Globus pallidus (tissue), 1 donor: Measurements from ENCODE around the gene SMIM9.

Experiments used
- DNase-seq: peaks from one replicate; pipeline ENCODE4 v3.0.0-alpha.2; 2015; ENCODE audit warnings: low spot score

The SMIM9 gene

DNA sequence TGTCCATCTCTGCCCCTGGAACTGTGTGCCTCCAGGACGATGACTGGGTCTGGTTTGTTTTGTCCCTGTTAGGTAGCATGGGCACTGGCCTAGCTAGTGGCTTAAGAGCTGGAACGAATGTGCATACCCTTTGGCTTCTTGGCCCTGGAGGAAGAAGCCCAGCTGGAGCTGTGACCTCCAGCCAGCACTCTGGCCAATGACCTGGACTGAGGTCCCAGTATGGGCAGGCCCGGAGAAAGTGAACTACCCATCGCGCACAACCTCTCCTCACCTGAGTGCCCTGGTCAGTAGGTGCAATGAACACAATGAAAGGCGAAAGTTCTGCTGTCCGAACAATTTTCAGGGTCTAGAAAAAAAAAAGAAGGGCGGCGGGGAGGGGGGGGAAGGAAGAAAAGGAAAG, 53.5 kb downstream of the SMIM9 start:
- no peak for DNase-seq

GRCh38 chrX:154779261-154779660, 55.2 kb downstream of the SMIM9 start:
- DNase-seq = no peak

DNA sequence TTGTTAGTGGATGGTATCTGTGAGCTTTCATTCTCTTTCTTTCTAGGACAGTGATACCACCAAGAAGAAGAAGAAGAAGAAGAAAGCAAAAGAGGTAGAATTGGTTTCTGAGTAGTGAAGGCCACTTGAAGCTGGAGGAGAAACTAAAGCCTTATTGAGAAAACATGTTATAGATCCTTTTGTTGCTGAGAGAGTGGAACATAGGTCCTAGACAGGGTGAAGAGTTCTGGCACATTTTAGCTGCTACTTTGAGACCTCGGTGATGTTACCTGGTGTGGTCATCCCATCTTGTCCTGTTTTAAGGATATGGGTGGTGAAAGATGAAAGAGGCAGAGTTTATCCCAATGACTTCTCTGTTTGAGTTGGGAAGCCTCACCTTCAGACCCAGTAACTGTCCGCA, 57.7 kb downstream of the SMIM9 start:
- no peak for DNase-seq

DNA sequence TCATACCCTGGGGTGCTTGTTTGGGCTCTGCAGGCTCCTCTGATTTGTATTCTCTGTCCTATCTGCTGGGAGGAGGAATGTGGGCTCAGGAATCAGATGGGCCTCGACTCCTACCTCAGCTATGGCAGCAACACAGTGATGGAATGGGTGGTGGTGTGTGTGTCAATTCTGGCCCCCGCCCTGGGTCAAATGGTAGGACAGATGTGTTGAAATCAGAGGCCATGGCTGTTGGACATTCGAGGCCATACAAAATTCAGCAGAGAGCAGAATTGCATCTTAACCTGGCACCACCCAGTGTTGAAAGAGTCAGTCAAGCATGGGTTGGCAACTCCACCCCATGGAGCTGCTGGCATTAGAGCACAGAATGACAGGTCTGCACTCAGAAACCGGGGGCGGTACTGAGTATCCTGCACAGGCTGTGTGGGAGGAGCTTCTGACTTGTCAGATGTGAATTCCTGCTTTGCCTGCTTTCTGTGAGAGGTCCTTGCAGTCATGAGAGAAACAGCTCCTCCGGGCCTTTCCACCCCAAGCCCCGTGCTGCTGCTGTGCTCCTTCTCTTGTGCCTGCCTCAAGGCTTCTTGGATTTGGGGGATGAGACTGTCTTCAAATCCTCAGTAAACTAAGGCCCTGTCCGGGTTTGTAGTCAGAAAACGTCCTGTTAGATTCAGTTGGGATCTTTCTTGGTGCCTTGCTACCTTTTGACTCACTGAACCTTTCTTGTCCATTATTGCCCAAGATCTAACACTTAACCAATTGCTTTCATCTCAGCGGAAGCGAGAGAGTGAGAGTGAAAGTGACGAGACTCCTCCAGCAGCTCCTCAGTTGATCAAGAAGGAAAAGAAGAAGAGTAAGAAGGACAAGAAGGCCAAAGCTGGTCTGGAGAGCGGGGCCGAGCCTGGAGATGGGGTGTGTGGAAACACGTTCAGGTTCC, 58.8 kb downstream of the SMIM9 start:
- DNase-seq = no peak

DNA sequence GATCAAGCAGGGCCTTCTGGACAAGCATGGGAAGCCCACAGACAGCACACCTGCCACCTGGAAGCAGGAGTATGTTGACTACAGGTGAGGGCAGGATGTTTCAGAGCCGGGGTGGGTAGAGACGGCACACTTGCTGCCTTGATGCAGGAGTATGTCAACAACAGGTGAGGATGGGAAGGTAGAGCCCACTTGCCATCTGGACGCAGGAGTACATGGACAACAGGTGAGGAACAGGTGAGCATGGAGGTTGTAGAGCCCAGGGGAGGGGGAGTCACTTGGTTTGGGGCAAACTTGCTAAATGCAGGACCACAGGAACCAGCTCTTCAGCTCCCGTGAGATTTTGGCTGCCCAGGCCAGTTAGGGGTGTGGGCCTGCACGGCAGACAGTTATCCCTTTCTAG, 59.8 kb downstream of the SMIM9 start:
- no peak for DNase-seq
